Prostate gland (tissue), 2 donors: ENCODE results near the gene PTK7.

ENCODE experiments used
- CTCF ChIP-seq, 4 experiments: fragments of 200-600 bp in 2 of 4; fragments of 450-650 bp in 2 of 4; sonication (generic) in 2 of 4; IDR thresholded peaks; 1 replicate in 3 of 4; 2 replicates in 1 of 4; pipeline ENCODE4 v1.5.1; 2016 to 2019; ENCODE audit warnings: antibody characterized with exemption in 4 of 4, mild to moderate bottlenecking in 2 of 4, moderate library complexity in 2 of 4
- POLR2A ChIP-seq: fragments of 450-650 bp; IDR thresholded peaks from one replicate; pipeline ENCODE4 v1.6.1; 2016; ENCODE audit warnings: antibody characterized with exemption, mild to moderate bottlenecking
- POLR2AphosphoS5 ChIP-seq: sonication (generic); formaldehyde crosslinking; IDR thresholded peaks from one replicate; pipeline ENCODE4 v1.6.1; 2017; ENCODE audit warnings: antibody characterized with exemption

DNA sequence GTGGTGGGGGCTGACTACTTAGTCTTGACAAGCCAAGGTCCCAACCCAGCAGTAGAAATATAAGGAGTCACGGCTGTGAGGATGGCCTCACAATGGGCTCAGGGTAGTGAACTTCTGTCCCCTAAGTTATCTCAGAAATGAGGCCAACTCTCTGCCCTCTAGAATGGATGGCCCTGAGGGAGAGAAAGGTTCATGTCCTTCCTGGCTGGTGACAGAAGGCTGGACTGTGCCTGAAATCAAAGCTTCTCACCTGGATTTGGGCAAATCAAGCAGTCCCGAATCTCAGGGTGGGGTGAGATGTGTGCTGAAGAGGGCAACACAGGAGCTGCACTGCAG, 42.0 kb upstream of the PTK7 start:
- TF ChIP-seq CTCF (IDR thresholded peaks at IDR 0.05) = no peak
- TF ChIP-seq POLR2A = no peak
- TF ChIP-seq POLR2AphosphoS5 = no peak
